T-helper 1 cell treated with Interleukin-12 subunit alpha and Interleukin-12 subunit beta and Interleukin-4 antibody, amounts not matched to agents 30 ng/mL and 1 ng/mL, for 36 hours (primary cell): ENCODE data around the gene KCNJ15. TPM values are rescaled to one million over a fixed set of nuclear protein-coding genes. Genes with fewer than 3 reads are reported as not detected.
"Not testable (repeated sequence)": the region's sequence is repeated elsewhere in the genome, so short reads cannot be mapped to it uniquely, and the experiment has no call there.

Experiments used
- intact Hi-C: fragments of 100-400 bp; cut with micrococcal nuclease; formaldehyde crosslinking; loops from one replicate; pipeline ENCODE4 v1.15.1; 2024
- total RNA-seq: library from RNA; stranded (reverse); gene quantifications from 2 replicates; pipeline ENCODE4 v1.2.3, GENCODE V29; 2022

Gene KCNJ15
- 0.15 and 0.34 TPM in 2 replicates for total RNA-seq

GRCh38 chr21:38256599-38257302 lies at the start of gene KCNJ15:
Gene KCNJ15, plus strand, starts transcription at chr21:38256991. Its CDS starts 42,271 bp downstream, at chr21:38299262.
- intact Hi-C loops, result no loop called here

GRCh38 chr21:38208118-38208517 lies 48.7 kb upstream of the KCNJ15 start:
- intact Hi-C loops, result no loop called here

GRCh38 chr21:38211321-38211720 lies 45.5 kb upstream of the KCNJ15 start:
- intact Hi-C loops, result no loop called here

GRCh38 chr21:38212706-38213105 lies 44.1 kb upstream of the KCNJ15 start:
- intact Hi-C loops, result no loop called here

GRCh38 chr21:38219049-38219628 lies 37.7 kb upstream of the KCNJ15 start:
- intact Hi-C loops, result loop anchor here (1.0 kb wide), 3 partner anchors 60 to 137 kb away; no protein-coding TSS in a partner anchor

GRCh38 chr21:38220270-38220737 lies 36.5 kb upstream of the KCNJ15 start:
- intact Hi-C loops, result no loop called here

- intact Hi-C loops, result no loop called here
Measured at GRCh38 chr21:38221594-38221993, 35.2 kb upstream of the KCNJ15 start.

GRCh38 chr21:38223893-38224540 lies 32.8 kb upstream of the KCNJ15 start:
- intact Hi-C loops, result no loop called here

- intact Hi-C loops, result no loop called here
Measured at GRCh38 chr21:38227401-38227800, 29.4 kb upstream of the KCNJ15 start.

GRCh38 chr21:38228115-38228514 lies 28.7 kb upstream of the KCNJ15 start:
- intact Hi-C loops, result no loop called here

GRCh38 chr21:38228537-38228936 lies 28.3 kb upstream of the KCNJ15 start:
- intact Hi-C loops, result no loop called here

GRCh38 chr21:38229260-38229877 lies 27.4 kb upstream of the KCNJ15 start:
- intact Hi-C loops, result no loop called here

GRCh38 chr21:38234395-38235142 lies 22.2 kb upstream of the KCNJ15 start:
- intact Hi-C loops, result no loop called here

- intact Hi-C loops, result not testable (repeated sequence)
Measured at GRCh38 chr21:38235251-38235650, 21.5 kb upstream of the KCNJ15 start.

- intact Hi-C loops, result no loop called here
Measured at GRCh38 chr21:38236232-38236631, 20.6 kb upstream of the KCNJ15 start.

GRCh38 chr21:38239672-38240071 lies 17.1 kb upstream of the KCNJ15 start:
- intact Hi-C loops, result loop anchor here (10.0 kb wide), 1 partner anchor 565 kb away; the partner anchor contains the start of gene ETS2

- intact Hi-C loops, result loop anchor here (10.0 kb wide), 1 partner anchor 565 kb away; the partner anchor contains the start of gene ETS2
Measured at GRCh38 chr21:38240129-38240528, 16.7 kb upstream of the KCNJ15 start.

GRCh38 chr21:38241029-38241740 lies 15.6 kb upstream of the KCNJ15 start:
- intact Hi-C loops, result loop anchor here (10.0 kb wide), 1 partner anchor 564 kb away; the partner anchor contains the start of gene ETS2

- intact Hi-C loops, result loop anchor here (10.0 kb wide), 1 partner anchor 563 kb away; the partner anchor contains the start of gene ETS2
Measured at GRCh38 chr21:38242061-38242460, 14.7 kb upstream of the KCNJ15 start.
